Left colon (tissue), 2 donors: Measurements from ENCODE around the gene APEX2. TPM values are rescaled to one million over a fixed set of nuclear protein-coding genes. Genes with fewer than 3 reads are reported as not detected.
"Not testable (repeated sequence)": the region's sequence is repeated elsewhere in the genome, so short reads cannot be mapped to it uniquely, and the experiment has no call there.

Source experiments
- ATAC-seq: fragments of 200-7000 bp; cut with Tn5 transposase; one replicate; pipeline ENCODE4 v1.9.1; 2020; ENCODE audit warnings: mild to moderate bottlenecking, moderate library complexity
- DNase-seq, 2 donors: peaks; one replicate each; pipeline ENCODE4 v3.0.0-alpha.2; 2020
- intact Hi-C, 2 donors: fragments of 100-400 bp; cut with DNase I in 1 of 2; cut with micrococcal nuclease in 1 of 2; formaldehyde crosslinking; loops; one replicate each; pipeline versions ENCODE4 v1.11.2 to v1.14.0; 2022; cut with DNase I, micrococcal nuclease
- total RNA-seq, 2 donors: library from RNA; stranded (reverse); fragmentation: NEBNext Ultra II Directional; extraction: Animal tissue kit (Norgen Biotek cat#: 25700); gene quantifications; one replicate each; pipeline ENCODE4 v1.2.1, GENCODE V29; 2021
- donor health status: DM: no; HTN: no; CAD: no.
- donor health status: DM: yes; HTN: yes; CAD: no.

APEX2 gene
- total RNA-seq, 2 donors from 2014 or later, result 20.8 to 22.1 TPM

DNA sequence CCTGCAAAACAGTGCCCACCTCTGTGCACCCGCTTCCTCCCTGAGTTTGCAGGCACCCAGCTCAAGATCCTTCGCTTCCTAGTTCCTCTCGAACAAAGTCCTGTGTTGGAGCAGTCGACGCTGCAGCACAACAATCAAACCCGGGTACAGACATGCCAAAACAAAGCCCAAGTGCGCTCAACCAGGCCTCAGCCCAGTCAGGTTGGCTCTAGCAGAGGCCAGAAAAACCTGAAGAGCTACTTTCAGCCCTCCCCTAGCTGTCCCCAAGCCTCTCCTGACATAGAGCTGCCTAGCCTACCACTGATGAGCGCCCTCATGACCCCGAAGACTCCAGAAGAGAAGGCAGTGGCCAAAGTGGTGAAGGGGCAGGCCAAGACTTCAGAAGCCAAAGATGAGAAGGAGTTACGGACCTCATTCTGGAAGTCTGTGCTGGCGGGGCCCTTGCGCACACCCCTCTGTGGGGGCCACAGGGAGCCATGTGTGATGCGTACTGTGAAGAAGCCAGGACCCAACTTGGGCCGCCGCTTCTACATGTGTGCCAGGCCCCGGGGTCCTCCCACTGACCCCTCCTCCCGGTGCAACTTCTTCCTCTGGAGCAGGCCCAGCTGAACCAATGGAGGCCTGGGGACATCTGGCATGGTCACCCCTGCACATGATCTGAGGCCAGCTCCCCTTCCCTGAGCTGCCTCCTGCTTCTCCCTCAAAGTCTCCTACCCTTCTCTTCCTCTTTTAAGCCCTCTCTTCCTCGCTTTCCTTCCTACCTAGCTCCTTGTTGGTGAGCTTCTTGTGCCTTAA lies 6.9 kb downstream of the APEX2 start:
- no peak for ATAC-seq
- intact Hi-C loops, result loop anchor here in 1 of 2 donors (10.0 kb wide), 1 partner anchor 362 kb away; no protein-coding TSS in a partner anchor
- DNase-seq, result peak in 1 of 2 donors; percentile 8

GRCh38 chrX:55007656-55008055 lies 7.5 kb downstream of the APEX2 start:
- intact Hi-C loops, result loop anchor here in 1 of 2 donors (10.0 kb wide), 1 partner anchor 363 kb away; no protein-coding TSS in a partner anchor
- DNase-seq (peak; percentile 38 to 65), ATAC-seq (peak; percentile 96)

- no peak for ATAC-seq
- DNase-seq, result no peak
- intact Hi-C loops, result loop anchor here in 1 of 2 donors (10.0 kb wide), 1 partner anchor 364 kb away; no protein-coding TSS in a partner anchor
Observed at GRCh38 chrX:55008571-55009358, 8.6 kb downstream of the APEX2 start.

GRCh38 chrX:55011294-55011693 lies 11.1 kb downstream of the APEX2 start:
- DNase-seq, result no peak
- no peak for ATAC-seq
- intact Hi-C loops, result no loop called here

DNA sequence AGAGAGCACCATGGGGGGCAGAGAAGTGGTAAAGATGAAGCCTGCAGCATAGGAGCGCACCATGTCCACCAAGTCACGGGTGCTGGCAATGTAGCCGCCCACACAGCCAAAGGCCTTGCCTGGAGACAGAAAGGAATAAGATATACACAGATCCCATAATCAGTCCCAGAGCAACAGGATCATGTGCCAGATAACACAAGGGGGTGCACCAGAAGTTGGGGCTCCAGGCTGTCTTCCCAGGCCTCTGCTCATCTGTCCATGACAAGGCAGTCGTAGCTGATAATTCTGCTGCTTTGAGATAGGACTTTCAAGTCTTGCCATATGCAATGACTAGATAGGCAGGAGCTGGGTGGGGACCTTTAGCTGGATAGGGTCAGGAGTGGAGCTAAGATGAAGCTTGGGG lies 14.7 kb downstream of the APEX2 start:
- ATAC-seq (no peak), DNase-seq (no peak)
- intact Hi-C loops, result no loop called here

- intact Hi-C loops, result no loop called here
- no peak for DNase-seq
- no peak for ATAC-seq
Observed at GRCh38 chrX:55026143-55026542, 26.0 kb downstream of the APEX2 start.

DNA sequence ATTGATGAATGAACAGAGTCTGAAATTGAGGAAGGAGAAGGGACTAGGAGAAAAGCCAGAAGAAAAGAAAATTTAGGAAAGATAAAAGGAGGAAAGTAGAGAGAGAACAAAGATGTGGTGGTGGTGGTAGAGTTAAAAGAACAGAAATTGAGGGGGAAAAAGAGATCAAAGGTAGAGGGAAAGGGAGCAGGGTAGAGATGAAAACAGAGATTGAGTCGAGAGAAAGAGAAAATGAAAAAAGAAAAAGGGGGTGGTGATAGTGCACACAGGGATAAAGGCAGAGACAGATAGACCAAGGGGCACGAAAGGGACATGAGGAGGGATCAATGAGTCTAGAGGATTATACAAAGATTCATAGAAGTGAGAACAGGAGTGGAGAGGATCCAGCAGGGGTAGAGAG lies 26.7 kb downstream of the APEX2 start:
- no peak for DNase-seq
- intact Hi-C loops, result no loop called here
- no peak for ATAC-seq

DNA sequence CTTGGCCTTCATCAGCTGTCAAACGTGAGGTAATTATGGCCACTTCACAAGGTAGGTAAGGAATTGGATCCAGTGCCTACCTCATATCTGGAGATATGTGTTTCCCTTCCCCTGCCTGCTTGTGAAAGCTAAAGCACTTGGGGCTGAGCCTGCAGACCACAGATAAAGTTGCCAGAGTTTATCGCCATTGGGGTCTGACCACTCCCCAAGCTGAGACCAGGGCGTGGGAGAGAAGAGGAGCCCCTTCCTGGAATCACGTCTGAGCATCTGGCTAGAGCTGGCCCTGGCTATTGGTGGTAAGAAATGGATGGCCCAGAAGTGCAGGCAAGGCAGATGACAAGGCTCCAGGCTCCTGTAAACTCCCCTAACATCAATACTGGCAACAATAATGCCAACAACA lies 27.9 kb downstream of the APEX2 start:
- ATAC-seq (no peak), DNase-seq (no peak)
- intact Hi-C loops, result no loop called here

DNA sequence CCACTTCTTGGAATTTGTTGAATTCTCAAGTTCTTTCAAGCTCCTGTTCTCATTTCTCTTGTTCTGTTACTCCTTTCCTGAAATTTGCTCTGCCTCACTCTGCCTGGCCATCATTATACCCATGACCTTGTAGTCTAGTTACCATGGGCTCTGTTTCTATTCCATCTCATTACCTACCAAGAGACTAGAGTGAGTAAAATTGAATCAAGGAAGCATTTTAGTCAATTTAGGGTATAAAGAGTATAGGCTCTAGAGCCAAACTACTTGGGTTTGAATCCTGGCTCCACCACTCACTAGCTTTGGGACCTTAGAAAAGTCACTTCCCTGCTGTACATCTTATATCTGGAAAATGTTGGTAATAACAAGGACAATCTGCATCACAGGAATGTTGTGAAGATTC lies 28.4 kb downstream of the APEX2 start:
- ATAC-seq (no peak), DNase-seq (no peak)
- intact Hi-C loops, result no loop called here

DNA sequence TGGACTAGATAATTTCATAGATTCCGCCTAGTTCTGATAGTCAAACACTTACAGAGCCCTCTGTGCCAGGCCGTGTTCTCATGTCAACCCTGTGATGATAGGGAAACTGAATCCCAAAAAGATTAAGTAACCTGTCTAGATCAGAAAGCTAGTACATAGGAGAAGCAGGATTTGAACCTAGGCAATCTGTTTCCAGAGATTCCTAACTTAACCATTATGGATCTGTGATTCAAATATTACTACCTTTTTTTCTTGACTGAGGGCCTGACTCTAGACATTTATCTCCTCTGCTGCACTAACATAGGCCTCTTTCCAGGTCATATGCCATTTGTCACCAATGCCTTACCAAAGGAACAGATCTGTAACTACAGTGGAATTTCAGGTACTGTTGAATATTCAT lies 29.1 kb downstream of the APEX2 start:
- intact Hi-C loops, result no loop called here

GRCh38 chrX:55030271-55031205 lies 30.4 kb downstream of the APEX2 start, which contains the start of gene ALAS2:
TSS of gene ALAS2 (minus strand) at chrX:55030977. CDS start at chrX:55026000, 4,977 bp downstream.
- no peak for ATAC-seq
- no peak for DNase-seq
- intact Hi-C loops, result no loop called here

More for the DNA sequence above, 29.1 kb downstream of the APEX2 start:
- no peak for ATAC-seq
- no peak for DNase-seq

DNA sequence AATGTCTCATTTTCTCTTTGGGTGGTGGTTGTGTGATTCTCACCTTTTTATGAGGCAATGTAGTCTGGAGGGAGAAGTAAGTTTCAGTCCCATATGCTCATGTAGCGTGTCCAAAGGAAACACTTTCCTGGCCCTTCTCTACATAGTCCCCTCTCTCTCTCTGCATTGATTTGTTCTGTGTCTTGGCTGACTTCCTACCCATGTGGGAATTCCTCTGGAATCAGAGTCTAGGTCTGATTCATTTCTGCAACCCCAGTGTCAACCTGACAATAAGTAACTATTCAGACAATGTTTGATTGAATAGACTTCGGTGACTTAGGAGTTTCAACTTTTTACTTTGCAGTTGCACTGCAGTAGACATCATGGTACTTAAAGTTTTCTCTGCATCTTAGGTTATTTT lies 33.3 kb downstream of the APEX2 start:
- DNase-seq, result no peak
- intact Hi-C loops, result no loop called here
- no peak for ATAC-seq

- DNase-seq (no peak), ATAC-seq (no peak)
- intact Hi-C loops, result no loop called here
Observed at GRCh38 chrX:55039471-55039870, 39.3 kb downstream of the APEX2 start.

DNA sequence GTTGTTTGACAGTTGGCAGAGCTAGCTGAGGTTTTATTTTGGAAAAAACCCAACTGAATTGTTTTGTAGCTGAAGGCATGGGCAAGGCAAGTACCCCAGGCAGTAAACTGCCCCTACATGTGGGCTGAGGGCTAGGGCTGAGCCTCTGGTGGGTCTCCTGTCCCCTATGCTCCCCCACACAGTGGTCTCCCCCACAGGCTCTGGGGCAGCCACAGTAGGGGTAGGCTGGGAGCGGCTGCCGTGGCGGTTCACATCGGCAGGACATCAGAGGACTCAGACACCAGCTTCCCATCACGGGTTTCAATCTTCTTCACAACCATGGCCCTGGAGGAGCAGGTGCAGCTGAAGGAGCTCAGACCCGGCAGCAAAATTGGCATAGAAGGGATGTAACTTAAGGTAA lies 41.4 kb downstream of the APEX2 start:
- DNase-seq (no peak), ATAC-seq (no peak)
- intact Hi-C loops, result no loop called here

DNA sequence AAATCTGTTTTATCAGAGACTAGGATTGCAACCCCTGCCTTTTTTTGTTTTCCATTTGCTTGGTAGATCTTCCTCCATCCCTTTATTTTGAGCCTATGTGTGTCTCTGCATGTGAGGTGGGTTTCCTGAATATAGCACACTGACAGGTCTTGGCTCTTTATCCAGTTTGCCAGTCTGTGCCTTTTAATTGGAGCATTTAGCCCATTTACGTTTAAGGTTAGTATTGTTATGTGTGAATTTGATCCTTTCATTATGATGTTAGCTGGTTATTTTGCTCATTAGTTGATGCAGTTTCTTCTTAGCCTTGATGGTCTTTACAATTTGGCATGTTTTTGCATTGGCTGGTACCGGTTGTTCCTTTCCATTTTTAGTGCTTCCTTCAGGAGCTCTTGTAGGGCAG lies 50.4 kb downstream of the APEX2 start:
- intact Hi-C loops, result loop anchor here in 1 of 2 donors (10.0 kb wide), 1 partner anchor 156 kb away; no protein-coding TSS in a partner anchor
- not testable (repeated sequence) for ATAC-seq, DNase-seq

- intact Hi-C loops, result loop anchor here in 1 of 2 donors (10.0 kb wide), 1 partner anchor 162 kb away; no protein-coding TSS in a partner anchor
- no peak for ATAC-seq
Observed at GRCh38 chrX:55056820-55057674, 56.9 kb downstream of the APEX2 start.

DNA sequence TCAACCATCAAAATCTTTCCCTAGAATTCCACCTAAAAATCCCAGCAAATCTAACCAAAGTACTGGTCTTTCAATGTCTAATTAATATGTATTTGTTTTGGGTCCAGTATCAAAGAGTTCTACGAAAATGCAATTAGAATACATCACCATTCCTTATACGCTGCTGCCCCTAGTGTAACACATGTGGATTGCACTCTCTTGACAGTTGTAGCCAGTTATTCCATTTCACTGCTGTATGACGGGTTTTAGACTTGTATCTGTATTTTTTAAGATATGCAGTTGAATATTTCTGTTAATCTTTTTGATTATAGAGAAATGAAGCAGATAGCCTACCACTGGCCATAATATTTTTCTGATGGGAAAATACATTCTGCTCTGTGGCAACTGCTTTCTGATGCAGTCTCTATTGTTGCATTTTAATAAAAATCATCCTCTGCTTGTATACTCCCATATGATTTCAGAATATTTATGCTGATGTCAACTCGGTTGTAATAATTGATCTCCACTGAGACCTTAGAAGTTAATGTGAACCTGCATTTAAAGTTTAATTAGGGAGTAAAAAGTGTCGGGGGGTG lies 57.6 kb downstream of the APEX2 start:
- DNase-seq, result peak in 1 of 2 donors; percentile 13
- ATAC-seq, result peak; percentile 75
- intact Hi-C loops, result loop anchor here in 1 of 2 donors (10.0 kb wide), 1 partner anchor 163 kb away; no protein-coding TSS in a partner anchor

More at GRCh38 chrX:55056820-55057674, 56.9 kb downstream of the APEX2 start:
- no peak for DNase-seq
